ENCODE data around the gene C4orf46.
"Not testable (repeated sequence)": the region's sequence is repeated elsewhere in the genome, so short reads cannot be mapped to it uniquely, and the experiment has no call there.

Gene C4orf46

GRCh38 chr4:158671665-158671914 lies at the start of gene C4orf46:
Gene C4orf46, minus strand, starts transcription at chr4:158671887. Its CDS starts 86 bp downstream, at chr4:158671801.
- no peak for DNase-seq (ENCODE audit: low read depth)

GRCh38 chr4:158715802-158716201 lies 44.1 kb upstream of the C4orf46 start:
- DNase-seq (ENCODE audit: low read depth): no peak

- no peak for DNase-seq (ENCODE audit: low read depth)
These were observed 43.2 kb upstream of the C4orf46 start for GRCh38 chr4:158714937-158715336.

- not testable (repeated sequence) for DNase-seq (ENCODE audit: low read depth)
These were observed 40.9 kb upstream of the C4orf46 start for GRCh38 chr4:158712622-158713021.

- no peak for DNase-seq (ENCODE audit: low read depth)
These were observed 39.1 kb upstream of the C4orf46 start for GRCh38 chr4:158710814-158711213.

- no peak for DNase-seq (ENCODE audit: low read depth)
These were observed 32.6 kb upstream of the C4orf46 start for GRCh38 chr4:158704274-158704673.

- no peak for DNase-seq (ENCODE audit: low read depth)
These were observed 17.1 kb upstream of the C4orf46 start for GRCh38 chr4:158688813-158689212.

- DNase-seq (ENCODE audit: low read depth): no peak
These were observed 10.4 kb upstream of the C4orf46 start for GRCh38 chr4:158682066-158682465.

- no peak for DNase-seq (ENCODE audit: low read depth)
These were observed 9.9 kb upstream of the C4orf46 start for GRCh38 chr4:158681629-158682028.

GRCh38 chr4:158678767-158679166 lies 7.1 kb upstream of the C4orf46 start:
- no peak for DNase-seq (ENCODE audit: low read depth)

GRCh38 chr4:158676076-158676475 lies 4.4 kb upstream of the C4orf46 start:
- no peak for DNase-seq (ENCODE audit: low read depth)

- no peak for DNase-seq (ENCODE audit: low read depth)
These were observed 1.9 kb upstream of the C4orf46 start for GRCh38 chr4:158673633-158674032.

GRCh38 chr4:158671915-158672806 lies 474 bp upstream of the C4orf46 start, which contains the start of gene ETFDH:
Gene ETFDH, plus strand, starts transcription at chr4:158672296. Its CDS starts 161 bp downstream, at chr4:158672457.
- DNase-seq (ENCODE audit: low read depth): peak; percentile 96

GRCh38 chr4:158670975-158671664 lies 567 bp downstream of the C4orf46 start:
- DNase-seq (ENCODE audit: low read depth): peak; percentile 23

- DNase-seq (ENCODE audit: low read depth): no peak
These were observed 2.4 kb downstream of the C4orf46 start for GRCh38 chr4:158669310-158669709.

GRCh38 chr4:158667651-158668198 lies 4.0 kb downstream of the C4orf46 start:
- DNase-seq (ENCODE audit: low read depth): no peak

- DNase-seq (ENCODE audit: low read depth): no peak
These were observed 4.8 kb downstream of the C4orf46 start for GRCh38 chr4:158666892-158667291.

- DNase-seq (ENCODE audit: low read depth): no peak
These were observed 6.9 kb downstream of the C4orf46 start for GRCh38 chr4:158664806-158665205.

GRCh38 chr4:158663707-158664625 lies 7.7 kb downstream of the C4orf46 start:
- DNase-seq (ENCODE audit: low read depth): not testable (repeated sequence)

- DNase-seq (ENCODE audit: low read depth): not testable (repeated sequence)
These were observed 8.4 kb downstream of the C4orf46 start for GRCh38 chr4:158663255-158663654.

GRCh38 chr4:158657291-158657690 lies 14.4 kb downstream of the C4orf46 start:
- DNase-seq (ENCODE audit: low read depth): no peak

- DNase-seq (ENCODE audit: low read depth): no peak
These were observed 15.2 kb downstream of the C4orf46 start for GRCh38 chr4:158656439-158656838.
